ENCODE results near the gene VPS26C.

DNA sequence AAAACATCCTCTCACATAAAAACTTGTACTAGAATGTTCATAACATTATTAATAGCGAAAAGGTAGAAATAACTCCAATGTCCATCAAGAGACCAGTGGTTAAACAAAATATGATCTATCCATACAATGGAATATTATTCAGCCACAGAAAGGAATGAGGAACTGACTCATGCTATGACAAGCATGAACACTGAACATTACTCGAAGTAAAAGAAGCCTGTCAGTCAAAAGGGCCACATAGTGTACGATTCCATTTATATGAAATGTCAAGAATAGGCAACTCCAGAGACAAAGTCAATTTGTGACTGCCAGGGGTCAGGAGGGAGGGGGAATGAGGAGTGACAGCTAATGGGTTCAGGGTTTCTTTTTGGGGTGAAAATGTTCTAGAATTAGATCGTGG is 2.3 kb downstream of the VPS26C start:
- TF ChIP-seq, protein P1, sequence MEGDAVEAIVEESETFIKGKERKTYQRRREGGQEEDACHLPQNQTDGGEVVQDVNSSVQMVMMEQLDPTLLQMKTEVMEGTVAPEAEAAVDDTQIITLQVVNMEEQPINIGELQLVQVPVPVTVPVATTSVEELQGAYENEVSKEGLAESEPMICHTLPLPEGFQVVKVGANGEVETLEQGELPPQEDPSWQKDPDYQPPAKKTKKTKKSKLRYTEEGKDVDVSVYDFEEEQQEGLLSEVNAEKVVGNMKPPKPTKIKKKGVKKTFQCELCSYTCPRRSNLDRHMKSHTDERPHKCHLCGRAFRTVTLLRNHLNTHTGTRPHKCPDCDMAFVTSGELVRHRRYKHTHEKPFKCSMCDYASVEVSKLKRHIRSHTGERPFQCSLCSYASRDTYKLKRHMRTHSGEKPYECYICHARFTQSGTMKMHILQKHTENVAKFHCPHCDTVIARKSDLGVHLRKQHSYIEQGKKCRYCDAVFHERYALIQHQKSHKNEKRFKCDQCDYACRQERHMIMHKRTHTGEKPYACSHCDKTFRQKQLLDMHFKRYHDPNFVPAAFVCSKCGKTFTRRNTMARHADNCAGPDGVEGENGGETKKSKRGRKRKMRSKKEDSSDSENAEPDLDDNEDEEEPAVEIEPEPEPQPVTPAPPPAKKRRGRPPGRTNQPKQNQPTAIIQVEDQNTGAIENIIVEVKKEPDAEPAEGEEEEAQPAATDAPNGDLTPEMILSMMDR (conservative IDR thresholded peaks at IDR 0.05) = no peak
- no peak for TF ChIP-seq EZH2 (IDR thresholded peaks at IDR 0.05; ENCODE audit: low read depth)
